ENCODE data around the gene VPS33B. TPM values are rescaled to one million over a fixed set of nuclear protein-coding genes. Genes with fewer than 3 reads are reported as not detected.

The VPS33B gene
- total RNA-seq, 1 experiment from 2014 or later = 16.3 TPM

GRCh38 chr15:91023720-91024119, 1.3 kb upstream of the VPS33B start:
- no peaks in the 10 kb centered on the region for H4K20me1 ChIP-seq (ENCODE audit: control insufficient read depth, insufficient read depth, insufficient read length)
- H3T11ph ChIP-seq (ENCODE audit: low read length) = no peak overlapping the region
- no peak for TF ChIP-seq CTCF (conservative IDR thresholded peaks at IDR 0.05)
- Mint-ChIP-seq H3K9me3 (no peaks in the 10 kb centered on the region), H3K36me3 (ENCODE audit: insufficient read depth in 1 of 3, low read depth in 3 of 3) (peaks cover 0 to 3% (median 0%) of the 10 kb centered on the region in 3 experiments; a peak in 1 of 7 replicates), H3K27ac (no peak overlapping the region), H3K4me1 (peaks cover 16% of the 10 kb centered on the region in 2 experiments), H3K27me3 (ENCODE audit: low read depth) (no peaks in the 10 kb centered on the region), H3K4me3 (peak overlapping the region in 1 of 2 experiments; percentile 14; a peak in 2 of 5 replicates)
- no peak overlapping the region for H4K91ac ChIP-seq (ENCODE audit: insufficient read length, low read depth, low read length)
- no CpG with 5 or more reads among the region's 7 CpGs for WGBS (ENCODE audit: extremely low coverage, insufficient read length, low lambda C conversion rate)
- no peak overlapping the region for H2AFZ ChIP-seq (ENCODE audit: low read length)
- H3K27me3 ChIP-seq (ENCODE audit: insufficient read depth, low read length) = no peaks in the 10 kb centered on the region
- H2BK120ac ChIP-seq (ENCODE audit: low read depth, low read length, poor library complexity, severe bottlenecking) = no peak overlapping the region
- H2BK15ac ChIP-seq (ENCODE audit: low read depth, low read length) = no peak overlapping the region
- no peak overlapping the region for H2BK12ac ChIP-seq (ENCODE audit: insufficient read length, low read depth, low read length)
- H4K5ac ChIP-seq (ENCODE audit: insufficient read length, low read depth, low read length) = no peak overlapping the region
- no peak overlapping the region for H2BK5ac ChIP-seq (ENCODE audit: insufficient read length, low read length)
- H3K27ac ChIP-seq (ENCODE audit: insufficient read length, low read depth, low read length) = no peak overlapping the region
- H3K9ac ChIP-seq (ENCODE audit: extremely low read depth, insufficient read length, low read length) = no peak overlapping the region
- peaks cover 6% of the 10 kb centered on the region; the same call in 1 of the 2 replicates for H3K4me1 ChIP-seq (ENCODE audit: insufficient read depth, low read length)
- no peak overlapping the region for H3K4ac ChIP-seq (ENCODE audit: low read depth, low read length)
- no peak overlapping the region for H3K23ac ChIP-seq (ENCODE audit: insufficient read length, low read depth, low read length)
- no peak overlapping the region for H2AK5ac ChIP-seq (ENCODE audit: insufficient read length, low read length)
- H4K8ac ChIP-seq (replicated peaks; ENCODE audit: insufficient read length, low read depth, low read length) = no peak overlapping the region
- H3K23me2 ChIP-seq (ENCODE audit: insufficient read length, low read depth, low read length, poor library complexity, severe bottlenecking) = peaks cover 11% of the 10 kb centered on the region
- no peak for DNase-seq
- no peaks in the 10 kb centered on the region for H3K9me3 ChIP-seq (ENCODE audit: control insufficient read depth, low read depth, low read length)
- no peak overlapping the region for H3K14ac ChIP-seq (ENCODE audit: insufficient read depth, low read length)
- H3K79me1 ChIP-seq (ENCODE audit: insufficient read depth, low read depth, low read length, poor library complexity, severe bottlenecking) = no peaks in the 10 kb centered on the region
- no peak overlapping the region for H2BK20ac ChIP-seq (ENCODE audit: low read depth, low read length, poor library complexity, severe bottlenecking)
- H3K79me2 ChIP-seq (ENCODE audit: insufficient read depth, low read length) = no peaks in the 10 kb centered on the region; the same call in 1 of the 2 replicates
- H3K4me2 ChIP-seq (ENCODE audit: insufficient read depth, insufficient read length, low read length) = no peak overlapping the region
- no peak overlapping the region for H3K18ac ChIP-seq (ENCODE audit: insufficient read length, low read depth, low read length)
- no peak overlapping the region for H3K56ac ChIP-seq (ENCODE audit: insufficient read length, low read depth, low read length)

All from H9 (cell line).